HepG2 (cell line): ENCODE data around the gene FAM83D. TPM values are rescaled to one million over a fixed set of nuclear protein-coding genes. Genes with fewer than 3 reads are reported as not detected.

ENCODE experiments used
- DRAP1 ChIP-seq: IDR thresholded peaks from 2 replicates; pipeline ENCODE4 v1.6.1; 2016; ENCODE audit warnings: missing genetic modification reagents, missing compliant biosample characterization
- FOXA1 ChIP-seq, 2 experiments: fragments of 450-650 bp in 1 of 2; sonication (generic) in 1 of 2; formaldehyde crosslinking in 1 of 2; IDR thresholded peaks; 2 replicates each; pipeline versions ENCODE4 v1.4.0 to v1.6.1; 2016 to 2020; ENCODE audit warnings: missing genetic modification reagents in 1 of 2
- GTF2F1 ChIP-seq: fragments of 150-350 bp; IDR thresholded peaks from 2 replicates; pipeline ENCODE4 v1.6.1; 2014; ENCODE audit warnings: low read length
- RARA ChIP-seq: IDR thresholded peaks from 2 replicates; pipeline ENCODE4 v1.6.1; 2016; ENCODE audit warnings: missing genetic modification reagents, missing compliant biosample characterization
- SIN3B ChIP-seq: fragments of 150-350 bp; IDR thresholded peaks from 2 replicates; pipeline ENCODE4 v1.6.1; 2014; ENCODE audit warnings: low read length
- SRY ChIP-seq: sonication (generic); formaldehyde crosslinking; IDR thresholded peaks from 2 replicates; pipeline ENCODE4 v1.8.0; 2022; ENCODE audit warnings: mild to moderate bottlenecking, missing genetic modification reagents
- ZNF589 ChIP-seq: sonication (generic); formaldehyde crosslinking; conservative IDR thresholded peaks from 2 replicates; pipeline ENCODE4 v1.8.0; 2022; ENCODE audit warnings: mild to moderate bottlenecking, moderate library complexity, missing genetic modification reagents
- ZNF605 ChIP-seq: sonication (generic); formaldehyde crosslinking; IDR thresholded peaks from 2 replicates; pipeline ENCODE4 v1.8.0; 2022; ENCODE audit warnings: mild to moderate bottlenecking, missing genetic modification reagents
- ZNF792 ChIP-seq: IDR thresholded peaks from 2 replicates; pipeline ENCODE4 v1.6.1; 2016
- ZNF883 ChIP-seq: sonication (generic); formaldehyde crosslinking; IDR thresholded peaks from 2 replicates; pipeline ENCODE4 v1.5.1; 2020; ENCODE audit warnings: mild to moderate bottlenecking, missing genetic modification reagents; ENCODE audit errors: not compliant biosample characterization
- polyA plus RNA-seq, 8 experiments: library from polyadenylated mRNA; depleted of rRNA in 3 of 8; stranded (reverse) in 7 of 8; unstranded in 1 of 8; fragments of >200 nt; fragmentation: Illumina TruSeq in 4 of 8; extraction: Trizol in 4 of 8; gene quantifications; 2 replicates each; pipeline versions ENCODE4 v1.2.1 to v1.2.3, GENCODE V29; 2011 to 2016; ENCODE audit warnings: low read depth in 4 of 8, missing spikeins in 1 of 8, mixed read lengths in 1 of 8; ENCODE audit not compliant: insufficient read depth in 1 of 8
- total RNA-seq, 5 experiments: library from RNA; depleted of rRNA; stranded (reverse); fragments of >200 nt; fragmentation: Illumina TruSeq; extraction: Trizol; gene quantifications; 2 replicates each; pipeline ENCODE4 v1.2.3, GENCODE V29; 2016; ENCODE audit warnings: low read depth in 1 of 5
- TF ChIP-seq, protein P1 (sequence below): sonication (generic); formaldehyde crosslinking; IDR thresholded peaks from 2 replicates; pipeline ENCODE4 v1.9.0; 2021; ENCODE audit warnings: missing genetic modification reagents, borderline replicate concordance
- TF ChIP-seq, protein P2 (sequence below): IDR thresholded peaks from 2 replicates; pipeline ENCODE4 v1.6.1; 2016; ENCODE audit warnings: missing compliant biosample characterization, missing genetic modification reagents, borderline replicate concordance
- TF ChIP-seq, protein P3 (sequence below): sonication (generic); formaldehyde crosslinking; IDR thresholded peaks from one replicate; pipeline ENCODE4 v1.5.1; 2020; ENCODE audit warnings: mild to moderate bottlenecking, missing genetic modification reagents; ENCODE audit errors: not compliant biosample characterization
- TF ChIP-seq, protein P4 (sequence below): sonication (generic); formaldehyde crosslinking; IDR thresholded peaks from 2 replicates; pipeline ENCODE4 v1.5.0; 2020; ENCODE audit warnings: missing genetic modification reagents

FAM83D gene
- total and polyA plus RNA-seq, 2 of the 13 experiments (the other 11 are each of a cell fraction or from before 2014, with no cell fraction given): 51.4 to 64.0 TPM

- TF ChIP-seq, protein P1, sequence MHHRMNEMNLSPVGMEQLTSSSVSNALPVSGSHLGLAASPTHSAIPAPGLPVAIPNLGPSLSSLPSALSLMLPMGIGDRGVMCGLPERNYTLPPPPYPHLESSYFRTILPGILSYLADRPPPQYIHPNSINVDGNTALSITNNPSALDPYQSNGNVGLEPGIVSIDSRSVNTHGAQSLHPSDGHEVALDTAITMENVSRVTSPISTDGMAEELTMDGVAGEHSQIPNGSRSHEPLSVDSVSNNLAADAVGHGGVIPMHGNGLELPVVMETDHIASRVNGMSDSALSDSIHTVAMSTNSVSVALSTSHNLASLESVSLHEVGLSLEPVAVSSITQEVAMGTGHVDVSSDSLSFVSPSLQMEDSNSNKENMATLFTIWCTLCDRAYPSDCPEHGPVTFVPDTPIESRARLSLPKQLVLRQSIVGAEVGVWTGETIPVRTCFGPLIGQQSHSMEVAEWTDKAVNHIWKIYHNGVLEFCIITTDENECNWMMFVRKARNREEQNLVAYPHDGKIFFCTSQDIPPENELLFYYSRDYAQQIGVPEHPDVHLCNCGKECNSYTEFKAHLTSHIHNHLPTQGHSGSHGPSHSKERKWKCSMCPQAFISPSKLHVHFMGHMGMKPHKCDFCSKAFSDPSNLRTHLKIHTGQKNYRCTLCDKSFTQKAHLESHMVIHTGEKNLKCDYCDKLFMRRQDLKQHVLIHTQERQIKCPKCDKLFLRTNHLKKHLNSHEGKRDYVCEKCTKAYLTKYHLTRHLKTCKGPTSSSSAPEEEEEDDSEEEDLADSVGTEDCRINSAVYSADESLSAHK (CRISPR knock-in tag): peak; percentile 82; the same call in 1 of the 2 replicates
- TF ChIP-seq ZNF589: peak; percentile 97
- no peak for TF ChIP-seq FOXA1 (IDR thresholded peaks at IDR 0.05)
- TF ChIP-seq FOXA1 (CRISPR knock-in tag; IDR thresholded peaks at IDR 0.05): no peak
- peak; percentile 97 for TF ChIP-seq SRY (CRISPR knock-in tag)
- TF ChIP-seq, protein P2, sequence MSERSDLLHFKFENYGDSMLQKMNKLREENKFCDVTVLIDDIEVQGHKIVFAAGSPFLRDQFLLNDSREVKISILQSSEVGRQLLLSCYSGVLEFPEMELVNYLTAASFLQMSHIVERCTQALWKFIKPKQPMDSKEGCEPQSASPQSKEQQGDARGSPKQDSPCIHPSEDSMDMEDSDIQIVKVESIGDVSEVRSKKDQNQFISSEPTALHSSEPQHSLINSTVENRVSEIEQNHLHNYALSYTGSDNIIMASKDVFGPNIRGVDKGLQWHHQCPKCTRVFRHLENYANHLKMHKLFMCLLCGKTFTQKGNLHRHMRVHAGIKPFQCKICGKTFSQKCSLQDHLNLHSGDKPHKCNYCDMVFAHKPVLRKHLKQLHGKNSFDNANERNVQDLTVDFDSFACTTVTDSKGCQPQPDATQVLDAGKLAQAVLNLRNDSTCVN (CRISPR knock-in tag): peak; percentile 10
- TF ChIP-seq RARA (CRISPR knock-in tag): no peak
- peak; percentile 100 for TF ChIP-seq DRAP1
- TF ChIP-seq, protein P3, sequence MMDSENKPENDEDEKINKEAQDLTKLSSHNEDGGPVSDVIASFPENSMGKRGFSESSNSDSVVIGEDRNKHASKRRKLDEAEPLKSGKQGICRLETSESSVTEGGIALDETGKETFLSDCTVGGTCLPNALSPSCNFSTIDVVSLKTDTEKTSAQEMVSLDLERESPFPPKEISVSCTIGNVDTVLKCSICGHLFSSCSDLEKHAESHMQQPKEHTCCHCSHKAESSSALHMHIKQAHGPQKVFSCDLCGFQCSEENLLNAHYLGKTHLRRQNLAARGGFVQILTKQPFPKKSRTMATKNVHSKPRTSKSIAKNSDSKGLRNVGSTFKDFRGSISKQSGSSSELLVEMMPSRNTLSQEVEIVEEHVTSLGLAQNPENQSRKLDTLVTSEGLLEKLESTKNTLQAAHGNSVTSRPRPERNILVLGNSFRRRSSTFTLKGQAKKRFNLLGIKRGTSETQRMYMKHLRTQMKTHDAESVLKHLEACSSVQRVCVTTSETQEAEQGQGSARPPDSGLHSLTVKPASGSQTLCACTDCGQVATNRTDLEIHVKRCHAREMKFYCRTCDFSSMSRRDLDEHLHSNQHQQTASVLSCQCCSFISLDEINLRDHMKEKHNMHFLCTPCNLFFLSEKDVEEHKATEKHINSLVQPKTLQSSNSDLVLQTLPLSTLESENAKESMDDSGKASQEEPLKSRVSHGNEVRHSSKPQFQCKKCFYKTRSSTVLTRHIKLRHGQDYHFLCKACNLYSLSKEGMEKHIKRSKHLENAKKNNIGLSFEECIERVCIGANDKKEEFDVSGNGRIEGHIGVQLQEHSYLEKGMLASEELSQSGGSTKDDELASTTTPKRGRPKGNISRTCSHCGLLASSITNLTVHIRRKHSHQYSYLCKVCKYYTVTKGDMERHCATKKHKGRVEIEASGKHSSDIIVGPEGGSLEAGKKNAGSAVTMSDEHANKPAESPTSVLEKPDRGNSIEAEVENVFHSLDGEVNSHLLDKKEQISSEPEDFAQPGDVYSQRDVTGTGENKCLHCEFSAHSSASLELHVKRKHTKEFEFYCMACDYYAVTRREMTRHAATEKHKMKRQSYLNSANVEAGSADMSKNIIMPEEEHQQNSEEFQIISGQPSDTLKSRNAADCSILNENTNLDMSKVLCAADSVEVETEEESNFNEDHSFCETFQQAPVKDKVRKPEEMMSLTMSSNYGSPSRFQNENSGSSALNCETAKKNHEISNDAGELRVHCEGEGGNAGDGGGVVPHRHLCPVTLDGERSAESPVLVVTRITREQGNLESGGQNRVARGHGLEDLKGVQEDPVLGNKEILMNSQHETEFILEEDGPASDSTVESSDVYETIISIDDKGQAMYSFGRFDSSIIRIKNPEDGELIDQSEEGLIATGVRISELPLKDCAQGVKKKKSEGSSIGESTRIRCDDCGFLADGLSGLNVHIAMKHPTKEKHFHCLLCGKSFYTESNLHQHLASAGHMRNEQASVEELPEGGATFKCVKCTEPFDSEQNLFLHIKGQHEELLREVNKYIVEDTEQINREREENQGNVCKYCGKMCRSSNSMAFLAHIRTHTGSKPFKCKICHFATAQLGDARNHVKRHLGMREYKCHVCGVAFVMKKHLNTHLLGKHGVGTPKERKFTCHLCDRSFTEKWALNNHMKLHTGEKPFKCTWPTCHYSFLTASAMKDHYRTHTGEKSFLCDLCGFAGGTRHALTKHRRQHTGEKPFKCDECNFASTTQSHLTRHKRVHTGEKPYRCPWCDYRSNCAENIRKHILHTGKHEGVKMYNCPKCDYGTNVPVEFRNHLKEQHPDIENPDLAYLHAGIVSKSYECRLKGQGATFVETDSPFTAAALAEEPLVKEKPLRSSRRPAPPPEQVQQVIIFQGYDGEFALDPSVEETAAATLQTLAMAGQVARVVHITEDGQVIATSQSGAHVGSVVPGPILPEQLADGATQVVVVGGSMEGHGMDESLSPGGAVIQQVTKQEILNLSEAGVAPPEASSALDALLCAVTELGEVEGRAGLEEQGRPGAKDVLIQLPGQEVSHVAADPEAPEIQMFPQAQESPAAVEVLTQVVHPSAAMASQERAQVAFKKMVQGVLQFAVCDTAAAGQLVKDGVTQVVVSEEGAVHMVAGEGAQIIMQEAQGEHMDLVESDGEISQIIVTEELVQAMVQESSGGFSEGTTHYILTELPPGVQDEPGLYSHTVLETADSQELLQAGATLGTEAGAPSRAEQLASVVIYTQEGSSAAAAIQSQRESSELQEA (CRISPR knock-in tag): peak; percentile 98
- TF ChIP-seq ZNF883 (CRISPR knock-in tag): peak; percentile 99
- TF ChIP-seq ZNF792 (CRISPR knock-in tag): peak; percentile 70
- TF ChIP-seq, protein P4, sequence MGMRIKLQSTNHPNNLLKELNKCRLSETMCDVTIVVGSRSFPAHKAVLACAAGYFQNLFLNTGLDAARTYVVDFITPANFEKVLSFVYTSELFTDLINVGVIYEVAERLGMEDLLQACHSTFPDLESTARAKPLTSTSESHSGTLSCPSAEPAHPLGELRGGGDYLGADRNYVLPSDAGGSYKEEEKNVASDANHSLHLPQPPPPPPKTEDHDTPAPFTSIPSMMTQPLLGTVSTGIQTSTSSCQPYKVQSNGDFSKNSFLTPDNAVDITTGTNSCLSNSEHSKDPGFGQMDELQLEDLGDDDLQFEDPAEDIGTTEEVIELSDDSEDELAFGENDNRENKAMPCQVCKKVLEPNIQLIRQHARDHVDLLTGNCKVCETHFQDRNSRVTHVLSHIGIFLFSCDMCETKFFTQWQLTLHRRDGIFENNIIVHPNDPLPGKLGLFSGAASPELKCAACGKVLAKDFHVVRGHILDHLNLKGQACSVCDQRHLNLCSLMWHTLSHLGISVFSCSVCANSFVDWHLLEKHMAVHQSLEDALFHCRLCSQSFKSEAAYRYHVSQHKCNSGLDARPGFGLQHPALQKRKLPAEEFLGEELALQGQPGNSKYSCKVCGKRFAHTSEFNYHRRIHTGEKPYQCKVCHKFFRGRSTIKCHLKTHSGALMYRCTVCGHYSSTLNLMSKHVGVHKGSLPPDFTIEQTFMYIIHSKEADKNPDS (CRISPR knock-in tag): peak; percentile 85; the same call in 1 of the 2 replicates
- TF ChIP-seq ZNF605 (CRISPR knock-in tag): peak; percentile 96
- TF ChIP-seq SIN3B: peak; percentile 86
- TF ChIP-seq GTF2F1: no peak
Measured at GRCh38 chr20:38926142-38926933, at the start of gene FAM83D (continued).
